Endothelial cell of umbilical vein (primary cell): ENCODE results near the gene FAM209B. TPM values are rescaled to one million over a fixed set of nuclear protein-coding genes. Genes with fewer than 3 reads are reported as not detected.
"Not testable (repeated sequence)": the region's sequence is repeated elsewhere in the genome, so short reads cannot be mapped to it uniquely, and the experiment has no call there.

Source experiments
- BruUV-seq: library from RNA; stranded (reverse); fragments of 400-500 nt; replicated peaks from 2 replicates; lab custom pipeline; 2021; lab: Mats Ljungman, UMichigan
- CTCF ChIA-PET: fragments of 300-600, 350-600 bp; sonication (Branson Sonifier 250); formaldehyde crosslinking; loops from one replicate; lab custom pipeline; 2021; ENCODE audit warnings: antibody characterized with exemption, inconsistent platforms; lab: Charles Lee
- POLR2A ChIA-PET: fragments of 300-600, 350-600 bp; sonication (Branson Sonifier 250); formaldehyde crosslinking; loops from one replicate; lab custom pipeline; 2021; ENCODE audit warnings: antibody characterized with exemption, inconsistent platforms; lab: Charles Lee
- DNase-seq: peaks from one replicate; pipeline ENCODE4 v3.0.0-alpha.2; 2011; ENCODE audit warnings: low read depth, low spot score
- FAIRE-seq: peaks from 2 replicates; lab custom pipeline; 2011; peaks lifted over from hg19 to GRCh38; lab: Jason Lieb, UNC
- H2AFZ ChIP-seq: 2 replicates; pipeline ENCODE4 v1.6.0; 2012; ENCODE audit warnings: low read depth, low read length, control low read depth, inconsistent platforms
- H3K27ac ChIP-seq: 2 replicates; pipeline ENCODE4 v1.5.1; 2011; ENCODE audit warnings: low read depth, mild to moderate bottlenecking, control low read depth, low read length, moderate library complexity; ENCODE audit not compliant: insufficient read depth
- H3K27me3 ChIP-seq, 2 experiments: 2 replicates each; pipeline versions ENCODE4 v1.6.0 to v1.6.1; 2011; ENCODE audit warnings: low read length in 2 of 2, mixed read lengths in 1 of 2; ENCODE audit not compliant: control insufficient read depth in 2 of 2, insufficient read depth in 2 of 2
- H3K36me3 ChIP-seq, 2 experiments: 2 replicates in 1 of 2; 3 replicates in 1 of 2; pipeline ENCODE4 v1.5.1; 2011; ENCODE audit warnings: low read length in 2 of 2, mild to moderate bottlenecking in 1 of 2, moderate library complexity in 1 of 2; ENCODE audit not compliant: control insufficient read depth in 2 of 2, insufficient read depth in 2 of 2; ENCODE audit errors: extremely low read depth in 1 of 2
- H3K4me1 ChIP-seq: 3 replicates; pipeline ENCODE4 v1.5.1; 2011; ENCODE audit warnings: mild to moderate bottlenecking, low read length; ENCODE audit not compliant: control insufficient read depth, insufficient read depth; ENCODE audit errors: extremely low read depth
- H3K4me2 ChIP-seq: 2 replicates; pipeline ENCODE4 v1.6.1; 2011; ENCODE audit warnings: low read length, control low read depth, mixed read lengths; ENCODE audit not compliant: insufficient read depth
- H3K4me3 ChIP-seq, 3 experiments: fragments of 200-600 bp in 1 of 3; sonication (generic), shearing (Covaris generic) in 1 of 3; replicated peaks in 1 of 3; 2 replicates each; pipeline ENCODE4 v1.5.1; 2011 to 2016; ENCODE audit warnings: control low read depth in 3 of 3, low read length in 3 of 3, mild to moderate bottlenecking in 2 of 3, inconsistent platforms in 1 of 3, low read depth in 1 of 3, moderate library complexity in 1 of 3; ENCODE audit not compliant: insufficient read depth in 1 of 3
- H3K79me2 ChIP-seq: 2 replicates; pipeline ENCODE4 v1.6.0; 2012; ENCODE audit warnings: low read length, inconsistent platforms; ENCODE audit not compliant: control insufficient read depth, insufficient read depth
- H3K9ac ChIP-seq: replicated peaks from 2 replicates; pipeline ENCODE3; 2011; ENCODE audit warnings: low read length, control low read depth; ENCODE audit not compliant: insufficient read depth; ENCODE audit errors: extremely low read depth
- H3K9me1 ChIP-seq: replicated peaks from 3 replicates; pipeline ENCODE4 v1.6.0; 2011; ENCODE audit warnings: mild to moderate bottlenecking, low read length; ENCODE audit not compliant: control insufficient read depth, insufficient read depth; ENCODE audit errors: extremely low read depth
- H3K9me3 ChIP-seq: replicated peaks from 2 replicates; pipeline ENCODE4 v1.5.1; 2012; ENCODE audit warnings: low read length, inconsistent platforms; ENCODE audit not compliant: control insufficient read depth, insufficient read depth
- H4K20me1 ChIP-seq: replicated peaks from 2 replicates; pipeline ENCODE3; 2011; ENCODE audit warnings: mild to moderate bottlenecking, low read length; ENCODE audit not compliant: control insufficient read depth, insufficient read depth; ENCODE audit errors: extremely low read depth
- GATA2 ChIP-seq: IDR thresholded peaks from 2 replicates; pipeline ENCODE4 v1.7.0; 2011; ENCODE audit warnings: low read depth, mild to moderate bottlenecking, moderate library complexity, mixed read lengths, low read length; ENCODE audit not compliant: insufficient read length, insufficient read depth
- POLR2AphosphoS5 ChIP-seq: IDR thresholded peaks from 2 replicates; pipeline ENCODE4 v1.6.1; 2012; ENCODE audit warnings: low read depth, mild to moderate bottlenecking, control low read depth, low read length, moderate library complexity; ENCODE audit not compliant: insufficient read depth
- dilution Hi-C: fragments of 300-500 bp; cut with MboI; formaldehyde crosslinking; loops from one replicate; pipeline ENCODE4 v1.15.0; 2019; ENCODE audit warnings: low sequenced_read_pairs; ENCODE audit not compliant: extremely low pct_ligation_motif_present
- intact Hi-C: fragments of 100-400 bp; cut with micrococcal nuclease; formaldehyde crosslinking; loops from one replicate; pipeline ENCODE4 v1.10.0; 2022
- polyA plus RNA-seq, 4 experiments: library from polyadenylated mRNA; depleted of rRNA in 3 of 4; stranded (reverse) in 3 of 4; unstranded in 1 of 4; fragments of >200 nt; gene quantifications; 2 replicates each; pipeline versions ENCODE4 v1.2.1 to v1.2.3, GENCODE V29; 2011 to 2012; ENCODE audit warnings: missing spikeins in 1 of 4
- total RNA-seq: library from RNA; stranded (reverse); gene quantifications from 2 replicates; pipeline ENCODE4 v1.2.3, GENCODE V29; 2021

FAM209B gene
- total and polyA plus RNA-seq, 2 donors (not counting 3 experiments of a cell fraction or from before 2014, with no cell fraction given), result 0.22 TPM; not detected in 1

DNA sequence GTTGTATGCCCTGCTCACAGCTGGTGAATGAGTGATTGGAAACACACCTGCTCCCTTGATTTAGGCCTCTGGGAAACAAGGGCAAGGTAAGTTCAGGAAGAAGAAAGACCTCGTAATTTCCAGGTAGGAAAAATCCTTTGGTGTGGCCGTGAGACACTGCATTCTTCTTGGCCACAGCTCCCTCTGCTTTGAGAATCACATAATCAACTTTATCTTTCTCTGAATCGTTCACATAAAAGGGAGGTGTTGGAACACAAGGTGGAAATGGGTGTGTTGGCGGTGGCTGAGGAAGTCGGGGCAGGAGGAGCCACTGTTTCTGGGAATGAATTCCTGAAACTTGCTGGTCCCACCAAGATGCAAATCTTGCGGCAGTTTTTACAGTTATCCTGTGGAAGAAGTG lies 25.9 kb downstream of the FAM209B start:
- H2AFZ ChIP-seq, result no peak overlapping the region
- no peak overlapping the region for H3K4me2 ChIP-seq
- no peaks in the 10 kb centered on the region for H3K9me3 ChIP-seq
- DNase-seq (no peak), FAIRE-seq (no peak)
- TF ChIP-seq GATA2 (no peak), POLR2AphosphoS5 (no peak)
- no peak overlapping the region for H3K27ac ChIP-seq
- no peaks in the 10 kb centered on the region for H3K36me3 ChIP-seq
- no peak overlapping the region for H3K4me3 ChIP-seq
- intact Hi-C loops, result loop anchor here (10.0 kb wide), 1 partner anchor 936 kb away; no protein-coding TSS in a partner anchor
- POLR2A ChIA-PET, result no interaction called here
- dilution Hi-C loops, result no loop called here
- BruUV-seq, result no TSS peak
- CTCF ChIA-PET, result interaction anchor here (1.2 kb wide), 1 partner anchor 9 kb away, joined by 3 read pairs; no protein-coding TSS in a partner anchor
- H3K9ac ChIP-seq, result no peak overlapping the region
- H3K27me3 ChIP-seq, result no peaks in the 10 kb centered on the region
- H3K9me1 ChIP-seq, result no peaks in the 10 kb centered on the region
- peaks cover 5% of the 10 kb centered on the region for H3K4me1 ChIP-seq
- H4K20me1 ChIP-seq, result no peaks in the 10 kb centered on the region
- no peaks in the 10 kb centered on the region for H3K79me2 ChIP-seq

GRCh38 chr20:56564526-56564925 lies 31.5 kb downstream of the FAM209B start:
- intact Hi-C loops, H3K4me1 ChIP-seq, H3K36me3 ChIP-seq, H3K9me3 ChIP-seq, H4K20me1 ChIP-seq, H2AFZ ChIP-seq, DNase-seq, POLR2A ChIA-PET, H3K4me2 ChIP-seq, H3K27ac ChIP-seq, H3K79me2 ChIP-seq, H3K9me1 ChIP-seq, H3K27me3 ChIP-seq, BruUV-seq, H3K4me3 ChIP-seq, FAIRE-seq, H3K9ac ChIP-seq, dilution Hi-C loops: not testable (repeated sequence)
- CTCF ChIA-PET, result interaction anchor here (1.5 to 2.3 kb wide), 2 partner anchors 13 to 14 kb away, joined by 3 to 9 read pairs; no protein-coding TSS in a partner anchor
